DOHH2 (cell line): ENCODE measurements around the gene ACP3.
"Not testable (repeated sequence)": the region's sequence is repeated elsewhere in the genome, so short reads cannot be mapped to it uniquely, and the experiment has no call there.

Experiments used
- CTCF ChIP-seq: fragments of 200-600 bp; sonication (generic); IDR thresholded peaks from one replicate; pipeline ENCODE4 v1.5.1; 2014; ENCODE audit warnings: antibody characterized with exemption, mild to moderate bottlenecking, low read depth, low read length; ENCODE audit not compliant: poor library complexity, severe bottlenecking
- EZH2phosphoT487 ChIP-seq: fragments of 200-600 bp; sonication (generic); IDR thresholded peaks from 2 replicates; pipeline ENCODE4 v1.6.1; 2017; ENCODE audit warnings: borderline replicate concordance, mild to moderate bottlenecking, antibody characterized with exemption, low read length, moderate library complexity, mixed read lengths

DNA sequence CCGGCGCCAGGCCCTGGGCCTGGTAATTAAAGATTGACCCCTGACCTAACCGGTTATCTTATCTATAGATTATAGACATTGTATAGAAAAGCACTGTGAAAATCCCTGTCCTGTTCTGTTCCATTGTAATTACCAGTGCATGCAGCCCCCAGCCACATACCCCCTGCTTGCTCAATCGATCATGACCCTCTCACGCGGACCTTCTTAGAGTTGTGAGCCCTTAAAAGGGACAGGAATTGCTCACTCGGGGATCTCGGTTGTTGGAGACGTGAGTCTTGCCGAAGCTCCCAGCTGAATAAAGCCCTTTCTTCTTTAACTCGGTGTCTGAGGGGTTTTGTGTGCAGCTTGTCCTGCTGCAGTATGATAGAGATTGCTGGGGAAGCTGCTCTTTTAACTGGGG is 7.2 kb upstream of the ACP3 start:
- TF ChIP-seq CTCF, EZH2phosphoT487: not testable (repeated sequence)
